ENCODE measurements around the gene TOR2A. TPM values are rescaled to one million over a fixed set of nuclear protein-coding genes. Genes with fewer than 3 reads are reported as not detected.

The TOR2A gene
- total and polyA plus RNA-seq, 9 of the 15 experiments (the other 6 are each of a cell fraction or from before 2014, with no cell fraction given): 0.80 to 25.9 (median 11.1) TPM

DNA sequence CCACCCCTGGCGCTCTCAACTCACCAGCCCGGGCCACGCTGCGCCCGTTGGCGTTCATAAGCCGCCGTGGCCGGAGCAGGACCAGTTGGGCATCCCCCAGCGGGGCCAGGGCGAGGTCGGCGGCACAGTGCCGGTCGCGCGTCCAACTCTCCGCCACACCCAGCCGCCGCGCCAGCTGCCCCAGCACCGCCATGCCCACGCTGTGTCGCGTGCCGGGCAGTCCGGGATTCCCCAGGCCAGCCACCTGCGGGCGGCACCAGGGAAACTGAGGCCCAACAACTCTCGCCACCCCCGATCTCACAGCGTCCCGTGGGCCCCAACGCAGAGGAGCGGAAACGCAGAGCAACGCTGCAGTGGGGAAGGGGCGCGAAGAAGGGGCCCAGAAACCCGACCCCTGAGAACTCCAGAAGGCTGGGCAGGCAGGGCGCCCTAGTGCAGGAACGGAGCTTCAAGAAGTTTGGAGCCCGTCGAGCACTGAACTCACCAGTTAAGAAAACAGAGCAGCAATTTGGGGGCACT, 20.1 kb downstream of the TOR2A start (continued):
- TF ChIP-seq LARP7 (IDR thresholded peaks at IDR 0.05) (no peak), ZNF395 (CRISPR knock-in tag; IDR thresholded peaks at IDR 0.05) (peak; percentile 23; the same call in 1 of the 2 replicates), TCF7 (IDR thresholded peaks at IDR 0.05; ENCODE audit: borderline replicate concordance) (no peak), NR3C1 (CRISPR knock-in tag; IDR thresholded peaks at IDR 0.05) (no peak), MAFG (tag; conservative IDR thresholded peaks at IDR 0.05) (no peak), NCOA1 (IDR thresholded peaks at IDR 0.05; ENCODE audit: low read depth) (no peak), CCAR2 (IDR thresholded peaks at IDR 0.05; ENCODE audit: low read depth, low read length) (no peak), GTF2F1 (IDR thresholded peaks at IDR 0.05; ENCODE audit: low read depth, low read length) (no peak), GABPB1 (CRISPR knock-in tag; IDR thresholded peaks at IDR 0.05) (no peak), L3MBTL2 (IDR thresholded peaks at IDR 0.05) (no peak), NFXL1 (CRISPR knock-in tag; IDR thresholded peaks at IDR 0.05) (no peak), DMBX1 (CRISPR knock-in tag; IDR thresholded peaks at IDR 0.05; ENCODE audit: borderline replicate concordance) (no peak), MAFF (IDR thresholded peaks at IDR 0.05; ENCODE audit: low read length) (no peak), TEAD1 (CRISPR knock-in tag; IDR thresholded peaks at IDR 0.05) (no peak), MCM7 (IDR thresholded peaks at IDR 0.05) (no peak), ZFP91 (CRISPR knock-in tag; IDR thresholded peaks at IDR 0.05) (no peak), ZNF384 (IDR thresholded peaks at IDR 0.05; ENCODE audit: low read depth, low read length) (no peak), ZNF695 (CRISPR knock-in tag; IDR thresholded peaks at IDR 0.05) (no peak)
- TF ChIP-seq, protein P1, sequence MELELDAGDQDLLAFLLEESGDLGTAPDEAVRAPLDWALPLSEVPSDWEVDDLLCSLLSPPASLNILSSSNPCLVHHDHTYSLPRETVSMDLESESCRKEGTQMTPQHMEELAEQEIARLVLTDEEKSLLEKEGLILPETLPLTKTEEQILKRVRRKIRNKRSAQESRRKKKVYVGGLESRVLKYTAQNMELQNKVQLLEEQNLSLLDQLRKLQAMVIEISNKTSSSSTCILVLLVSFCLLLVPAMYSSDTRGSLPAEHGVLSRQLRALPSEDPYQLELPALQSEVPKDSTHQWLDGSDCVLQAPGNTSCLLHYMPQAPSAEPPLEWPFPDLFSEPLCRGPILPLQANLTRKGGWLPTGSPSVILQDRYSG (tag; conservative IDR thresholded peaks at IDR 0.05; ENCODE audit: low read depth): no peak
- TF ChIP-seq, protein P2, sequence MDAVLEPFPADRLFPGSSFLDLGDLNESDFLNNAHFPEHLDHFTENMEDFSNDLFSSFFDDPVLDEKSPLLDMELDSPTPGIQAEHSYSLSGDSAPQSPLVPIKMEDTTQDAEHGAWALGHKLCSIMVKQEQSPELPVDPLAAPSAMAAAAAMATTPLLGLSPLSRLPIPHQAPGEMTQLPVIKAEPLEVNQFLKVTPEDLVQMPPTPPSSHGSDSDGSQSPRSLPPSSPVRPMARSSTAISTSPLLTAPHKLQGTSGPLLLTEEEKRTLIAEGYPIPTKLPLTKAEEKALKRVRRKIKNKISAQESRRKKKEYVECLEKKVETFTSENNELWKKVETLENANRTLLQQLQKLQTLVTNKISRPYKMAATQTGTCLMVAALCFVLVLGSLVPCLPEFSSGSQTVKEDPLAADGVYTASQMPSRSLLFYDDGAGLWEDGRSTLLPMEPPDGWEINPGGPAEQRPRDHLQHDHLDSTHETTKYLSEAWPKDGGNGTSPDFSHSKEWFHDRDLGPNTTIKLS (IDR thresholded peaks at IDR 0.05; ENCODE audit: borderline replicate concordance, low read depth): no peak
- TF ChIP-seq, protein P3, sequence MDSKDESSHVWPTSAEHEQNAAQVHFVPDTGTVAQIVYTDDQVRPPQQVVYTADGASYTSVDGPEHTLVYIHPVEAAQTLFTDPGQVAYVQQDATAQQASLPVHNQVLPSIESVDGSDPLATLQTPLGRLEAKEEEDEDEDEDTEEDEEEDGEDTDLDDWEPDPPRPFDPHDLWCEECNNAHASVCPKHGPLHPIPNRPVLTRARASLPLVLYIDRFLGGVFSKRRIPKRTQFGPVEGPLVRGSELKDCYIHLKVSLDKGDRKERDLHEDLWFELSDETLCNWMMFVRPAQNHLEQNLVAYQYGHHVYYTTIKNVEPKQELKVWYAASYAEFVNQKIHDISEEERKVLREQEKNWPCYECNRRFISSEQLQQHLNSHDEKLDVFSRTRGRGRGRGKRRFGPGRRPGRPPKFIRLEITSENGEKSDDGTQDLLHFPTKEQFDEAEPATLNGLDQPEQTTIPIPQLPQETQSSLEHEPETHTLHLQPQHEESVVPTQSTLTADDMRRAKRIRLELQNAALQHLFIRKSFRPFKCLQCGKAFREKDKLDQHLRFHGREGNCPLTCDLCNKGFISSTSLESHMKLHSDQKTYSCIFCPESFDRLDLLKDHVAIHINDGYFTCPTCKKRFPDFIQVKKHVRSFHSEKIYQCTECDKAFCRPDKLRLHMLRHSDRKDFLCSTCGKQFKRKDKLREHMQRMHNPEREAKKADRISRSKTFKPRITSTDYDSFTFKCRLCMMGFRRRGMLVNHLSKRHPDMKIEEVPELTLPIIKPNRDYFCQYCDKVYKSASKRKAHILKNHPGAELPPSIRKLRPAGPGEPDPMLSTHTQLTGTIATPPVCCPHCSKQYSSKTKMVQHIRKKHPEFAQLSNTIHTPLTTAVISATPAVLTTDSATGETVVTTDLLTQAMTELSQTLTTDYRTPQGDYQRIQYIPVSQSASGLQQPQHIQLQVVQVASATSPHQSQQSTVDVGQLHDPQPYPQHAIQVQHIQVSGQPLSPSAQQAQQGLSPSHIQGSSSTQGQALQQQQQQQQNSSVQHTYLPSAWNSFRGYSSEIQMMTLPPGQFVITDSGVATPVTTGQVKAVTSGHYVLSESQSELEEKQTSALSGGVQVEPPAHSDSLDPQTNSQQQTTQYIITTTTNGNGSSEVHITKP (IDR thresholded peaks at IDR 0.05; ENCODE audit: partially characterized antibody): no peak
